Stimulated activated CD4-positive, alpha-beta T cell treated with anti-CD3 and anti-CD28 coated beads, Interleukin-12 subunit alpha, Interleukin-12 subunit beta, amount 100 ng/mL, for 24 hours (primary cell): ENCODE data around the gene FURIN.
"Not testable (repeated sequence)": the region's sequence is repeated elsewhere in the genome, so short reads cannot be mapped to it uniquely, and the experiment has no call there.

Source experiments
- DNase-seq, 2 experiments: peaks; one replicate each; pipeline ENCODE4 v3.0.0-alpha.2; 2020; ENCODE audit warnings: low read depth in 2 of 2

The FURIN gene

GRCh38 chr15:90902840-90903732 is 34.7 kb downstream of the FURIN start, which contains the start of gene MAN2A2:
TSS of gene MAN2A2 (plus strand) at chr15:90903302. CDS start at chr15:90904208, 906 bp downstream.
- DNase-seq, result peak; percentile 61 to 80

GRCh38 chr15:90903733-90904536 is 35.5 kb downstream of the FURIN start:
- DNase-seq, result no peak

- no peak for DNase-seq
These were observed 36.4 kb downstream of the FURIN start for GRCh38 chr15:90904746-90905145.

- DNase-seq, result no peak
These were observed 37.2 kb downstream of the FURIN start for GRCh38 chr15:90905306-90906180.

- no peak for DNase-seq
These were observed 37.9 kb downstream of the FURIN start for GRCh38 chr15:90906181-90906849.

- DNase-seq, result no peak
These were observed 38.8 kb downstream of the FURIN start for GRCh38 chr15:90907051-90907660.

- no peak for DNase-seq
These were observed 39.6 kb downstream of the FURIN start for GRCh38 chr15:90907838-90908507.

GRCh38 chr15:90909449-90909848 is 41.1 kb downstream of the FURIN start:
- not testable (repeated sequence) for DNase-seq

- DNase-seq, result no peak
These were observed 41.6 kb downstream of the FURIN start for GRCh38 chr15:90909976-90910375.

GRCh38 chr15:90910441-90911301 is 42.3 kb downstream of the FURIN start:
- no peak for DNase-seq

- no peak for DNase-seq
These were observed 42.9 kb downstream of the FURIN start for GRCh38 chr15:90911302-90911623.

- DNase-seq, result no peak
These were observed 43.8 kb downstream of the FURIN start for GRCh38 chr15:90911906-90912769.

GRCh38 chr15:90912770-90913075 is 44.3 kb downstream of the FURIN start:
- no peak for DNase-seq

- no peak for DNase-seq
These were observed 45.1 kb downstream of the FURIN start for GRCh38 chr15:90913398-90913944.

- no peak for DNase-seq
These were observed 46.1 kb downstream of the FURIN start for GRCh38 chr15:90914305-90915080.

GRCh38 chr15:90915216-90915807 is 46.9 kb downstream of the FURIN start:
- no peak for DNase-seq
